ENCODE data around the gene HERPUD1.
"Not testable (repeated sequence)": the region's sequence is repeated elsewhere in the genome, so short reads cannot be mapped to it uniquely, and the experiment has no call there.

Gene HERPUD1

GRCh38 chr16:56990407-56991286, 58.7 kb downstream of the HERPUD1 start:
- no peak overlapping the region for H3K27ac ChIP-seq (ENCODE audit: low read length)
- TF ChIP-seq CTCF (IDR thresholded peaks at IDR 0.05; ENCODE audit: low read length) (no peak), EZH2phosphoT487 (IDR thresholded peaks at IDR 0.05; ENCODE audit: low read length) (no peak), EZH2 (optimal IDR thresholded peaks at IDR 0.05; ENCODE audit: low read depth, low read length) (no peak)
- peaks cover 11% of the 10 kb centered on the region for H3K27me3 ChIP-seq (replicated peaks; ENCODE audit: insufficient read depth, low read length)
- H4K20me1 ChIP-seq (ENCODE audit: insufficient read depth, low read length) = no peaks in the 10 kb centered on the region
- 0 out of 2 replicates have a peak, but pooled peaks cover 6% of the 10 kb centered on the region for H3K4me1 ChIP-seq (ENCODE audit: low read length)
- H2AFZ ChIP-seq (ENCODE audit: low read length) = no peak overlapping the region
- no peaks in the 10 kb centered on the region for H3K9me2 ChIP-seq (replicated peaks; ENCODE audit: insufficient read depth, low read length)
- 0 out of 2 replicates have a peak overlapping the region, but pooled peaks have one; percentile 66 for H3K9ac ChIP-seq (ENCODE audit: low read length)
- H3F3A ChIP-seq (ENCODE audit: insufficient read depth, low read length) = no peaks in the 10 kb centered on the region
- H3K9me3 ChIP-seq (replicated peaks; ENCODE audit: insufficient read depth, low read length) = no peaks in the 10 kb centered on the region
- H3K79me2 ChIP-seq (ENCODE audit: low read length) = no peaks in the 10 kb centered on the region
- H3K4me2 ChIP-seq (ENCODE audit: low read depth, low read length) = peak overlapping the region; percentile 98; the same call in 1 of the 2 replicates
- H3K4me3 ChIP-seq (ENCODE audit: low read length) = peak overlapping the region; percentile 78
- no peak for DNase-seq
- no peaks in the 10 kb centered on the region for H3K36me3 ChIP-seq (replicated peaks; ENCODE audit: insufficient read depth, low read length)

DNA sequence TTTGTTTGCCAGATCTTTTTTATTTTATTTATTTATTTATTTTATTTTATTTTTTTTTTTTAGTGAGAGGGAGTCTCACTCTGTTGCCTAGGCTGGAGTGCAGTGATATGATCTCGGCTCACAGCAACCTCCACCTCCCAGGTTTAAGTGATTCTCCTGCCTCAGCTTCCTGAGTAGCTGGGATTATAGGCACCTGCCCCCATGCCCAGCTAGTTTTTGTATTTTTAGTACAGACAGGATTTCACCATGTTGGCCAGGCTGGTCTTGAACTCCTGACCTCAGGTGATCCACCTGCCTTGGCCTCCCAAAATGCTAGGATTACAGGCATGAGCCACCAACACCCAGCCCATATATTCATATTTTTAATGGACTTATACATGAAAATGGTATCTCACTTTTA, 60.5 kb downstream of the HERPUD1 start:
- H2AFZ ChIP-seq (ENCODE audit: low read length); H3F3A ChIP-seq (ENCODE audit: insufficient read depth, low read length); H3K4me2 ChIP-seq (ENCODE audit: low read depth, low read length); H3K79me2 ChIP-seq (ENCODE audit: low read length); H3K9me3 ChIP-seq (replicated peaks; ENCODE audit: insufficient read depth, low read length); H3K4me1 ChIP-seq (ENCODE audit: low read length); H3K9me2 ChIP-seq (replicated peaks; ENCODE audit: insufficient read depth, low read length); H3K36me3 ChIP-seq (replicated peaks; ENCODE audit: insufficient read depth, low read length); H3K9ac ChIP-seq (ENCODE audit: low read length); H4K20me1 ChIP-seq (ENCODE audit: insufficient read depth, low read length); H3K27me3 ChIP-seq (replicated peaks; ENCODE audit: insufficient read depth, low read length); H3K4me3 ChIP-seq (ENCODE audit: low read length); DNase-seq; H3K27ac ChIP-seq (ENCODE audit: low read length): not testable (repeated sequence)

DNA sequence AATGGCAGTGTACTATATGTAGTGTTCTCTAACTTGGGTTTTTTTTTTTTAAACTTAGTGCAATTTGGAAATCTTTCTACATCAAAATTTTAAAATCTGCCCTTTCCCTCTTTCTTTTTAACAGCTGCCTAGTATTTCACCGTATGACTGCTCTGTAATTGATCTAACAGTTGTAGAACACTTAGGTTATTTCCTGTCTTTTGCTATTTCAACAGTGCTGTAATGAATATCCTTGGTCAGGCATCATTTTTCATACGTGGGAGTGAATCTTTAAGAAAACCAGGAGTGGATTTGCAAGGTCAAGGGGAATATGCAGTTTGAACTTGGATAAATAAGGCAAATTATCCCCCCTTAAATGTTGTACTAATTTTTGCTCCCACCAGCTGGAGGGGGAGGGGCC, 61.3 kb downstream of the HERPUD1 start:
- H3K4me2 ChIP-seq (ENCODE audit: low read depth, low read length) = no peak overlapping the region
- H4K20me1 ChIP-seq (ENCODE audit: insufficient read depth, low read length) = no peaks in the 10 kb centered on the region
- no peak overlapping the region for H3K4me3 ChIP-seq (ENCODE audit: low read length)
- TF ChIP-seq CTCF (IDR thresholded peaks at IDR 0.05; ENCODE audit: low read length) = no peak
- TF ChIP-seq EZH2phosphoT487 (IDR thresholded peaks at IDR 0.05; ENCODE audit: low read length) = no peak
- no peak for TF ChIP-seq EZH2 (optimal IDR thresholded peaks at IDR 0.05; ENCODE audit: low read depth, low read length)
- DNase-seq = no peak
- H2AFZ ChIP-seq (ENCODE audit: low read length) = no peak overlapping the region
- 0 out of 2 replicates have a peak, but pooled peaks cover 6% of the 10 kb centered on the region for H3K4me1 ChIP-seq (ENCODE audit: low read length)
- H3K9me2 ChIP-seq (replicated peaks; ENCODE audit: insufficient read depth, low read length) = no peaks in the 10 kb centered on the region
- H3K9ac ChIP-seq (ENCODE audit: low read length) = no peak overlapping the region
- no peaks in the 10 kb centered on the region for H3F3A ChIP-seq (ENCODE audit: insufficient read depth, low read length)
- no peaks in the 10 kb centered on the region for H3K9me3 ChIP-seq (replicated peaks; ENCODE audit: insufficient read depth, low read length)
- H3K79me2 ChIP-seq (ENCODE audit: low read length) = no peaks in the 10 kb centered on the region
- no peaks in the 10 kb centered on the region for H3K36me3 ChIP-seq (replicated peaks; ENCODE audit: insufficient read depth, low read length)
- no peak overlapping the region for H3K27ac ChIP-seq (ENCODE audit: low read length)
- H3K27me3 ChIP-seq (replicated peaks; ENCODE audit: insufficient read depth, low read length) = peaks cover 7% of the 10 kb centered on the region

- DNase-seq = no peak
- Histone ChIP-seq H3K27me3 (replicated peaks; ENCODE audit: insufficient read depth, low read length) (no peaks in the 10 kb centered on the region), H3K79me2 (ENCODE audit: low read length) (no peaks in the 10 kb centered on the region), H3F3A (ENCODE audit: insufficient read depth, low read length) (no peaks in the 10 kb centered on the region), H3K9ac (ENCODE audit: low read length) (no peak overlapping the region), H4K20me1 (ENCODE audit: insufficient read depth, low read length) (no peaks in the 10 kb centered on the region), H3K27ac (ENCODE audit: low read length) (no peak overlapping the region), H3K9me2 (replicated peaks; ENCODE audit: insufficient read depth, low read length) (no peaks in the 10 kb centered on the region), H3K36me3 (replicated peaks; ENCODE audit: insufficient read depth, low read length) (no peaks in the 10 kb centered on the region), H2AFZ (ENCODE audit: low read length) (no peak overlapping the region), H3K4me1 (ENCODE audit: low read length) (no peaks in the 10 kb centered on the region), H3K4me3 (ENCODE audit: low read length) (no peak overlapping the region), H3K4me2 (ENCODE audit: low read depth, low read length) (no peak overlapping the region), H3K9me3 (replicated peaks; ENCODE audit: insufficient read depth, low read length) (no peaks in the 10 kb centered on the region)
- TF ChIP-seq EZH2phosphoT487 (IDR thresholded peaks at IDR 0.05; ENCODE audit: low read length) (no peak), CTCF (IDR thresholded peaks at IDR 0.05; ENCODE audit: low read length) (no peak), EZH2 (optimal IDR thresholded peaks at IDR 0.05; ENCODE audit: low read depth, low read length) (no peak)
Observed at GRCh38 chr16:56994311-56994710, 62.4 kb downstream of the HERPUD1 start.

Data from MM.1S (cell line).